A549 (cell line): ENCODE data around the gene POC1B.

ENCODE experiments used
- GATA3 ChIP-seq: IDR thresholded peaks from 2 replicates; pipeline ENCODE4 v1.6.1; 2012; ENCODE audit warnings: borderline replicate concordance
- PHF8 ChIP-seq: fragments of 200-600 bp; sonication (generic); IDR thresholded peaks from 2 replicates; pipeline ENCODE4 v1.6.1; 2016; ENCODE audit warnings: low read depth, mild to moderate bottlenecking, antibody characterized with exemption, moderate library complexity, borderline replicate concordance
- POLR2AphosphoS2 ChIP-seq: conservative IDR thresholded peaks from 2 replicates; pipeline ENCODE4 v1.6.1; 2012; ENCODE audit warnings: low read length, improper control_type of control experiment, inconsistent platforms
- RNF2 ChIP-seq: fragments of 200-600 bp; sonication (generic); IDR thresholded peaks from 2 replicates; pipeline ENCODE4 v1.6.1; 2016; ENCODE audit warnings: low read depth, mild to moderate bottlenecking, antibody characterized with exemption, moderate library complexity, borderline replicate concordance
- TF ChIP-seq, protein P1 (sequence below): fragments of >200 bp; sonication (Bioruptor Twin); formaldehyde crosslinking; IDR thresholded peaks from 3 replicates; pipeline ENCODE4 v1.5.1; 2016
- TF ChIP-seq, protein P2 (sequence below): IDR thresholded peaks from 2 replicates; pipeline ENCODE4 v1.6.1; 2012

DNA sequence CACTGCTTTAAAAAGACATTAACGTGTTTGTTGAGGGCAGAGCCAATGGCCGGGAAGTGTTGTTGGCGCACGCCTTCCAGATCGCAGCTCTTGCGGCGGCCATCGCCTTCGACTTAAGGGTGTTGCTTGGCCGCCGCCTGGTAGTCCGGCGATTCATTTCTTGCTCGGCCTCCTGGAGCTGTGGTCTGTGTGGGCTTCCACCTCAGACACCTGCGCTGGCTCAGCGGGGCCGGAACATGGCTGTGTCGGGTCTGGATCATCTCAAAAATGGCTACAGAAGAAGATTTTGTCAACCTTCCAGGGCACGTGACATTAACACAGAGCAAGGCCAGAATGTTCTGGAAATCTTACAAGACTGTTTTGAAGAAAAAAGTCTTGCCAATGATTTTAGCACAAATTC lies 26.0 kb downstream of the POC1B start:
- TF ChIP-seq RNF2 (no peak), POLR2AphosphoS2 (no peak), PHF8 (no peak), GATA3 (no peak)
- TF ChIP-seq, protein P1, sequence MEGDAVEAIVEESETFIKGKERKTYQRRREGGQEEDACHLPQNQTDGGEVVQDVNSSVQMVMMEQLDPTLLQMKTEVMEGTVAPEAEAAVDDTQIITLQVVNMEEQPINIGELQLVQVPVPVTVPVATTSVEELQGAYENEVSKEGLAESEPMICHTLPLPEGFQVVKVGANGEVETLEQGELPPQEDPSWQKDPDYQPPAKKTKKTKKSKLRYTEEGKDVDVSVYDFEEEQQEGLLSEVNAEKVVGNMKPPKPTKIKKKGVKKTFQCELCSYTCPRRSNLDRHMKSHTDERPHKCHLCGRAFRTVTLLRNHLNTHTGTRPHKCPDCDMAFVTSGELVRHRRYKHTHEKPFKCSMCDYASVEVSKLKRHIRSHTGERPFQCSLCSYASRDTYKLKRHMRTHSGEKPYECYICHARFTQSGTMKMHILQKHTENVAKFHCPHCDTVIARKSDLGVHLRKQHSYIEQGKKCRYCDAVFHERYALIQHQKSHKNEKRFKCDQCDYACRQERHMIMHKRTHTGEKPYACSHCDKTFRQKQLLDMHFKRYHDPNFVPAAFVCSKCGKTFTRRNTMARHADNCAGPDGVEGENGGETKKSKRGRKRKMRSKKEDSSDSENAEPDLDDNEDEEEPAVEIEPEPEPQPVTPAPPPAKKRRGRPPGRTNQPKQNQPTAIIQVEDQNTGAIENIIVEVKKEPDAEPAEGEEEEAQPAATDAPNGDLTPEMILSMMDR = no peak
- TF ChIP-seq, protein P2, sequence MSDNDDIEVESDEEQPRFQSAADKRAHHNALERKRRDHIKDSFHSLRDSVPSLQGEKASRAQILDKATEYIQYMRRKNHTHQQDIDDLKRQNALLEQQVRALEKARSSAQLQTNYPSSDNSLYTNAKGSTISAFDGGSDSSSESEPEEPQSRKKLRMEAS = no peak
